ENCODE measurements around the gene ACSM3. TPM values are rescaled to one million over a fixed set of nuclear protein-coding genes. Genes with fewer than 3 reads are reported as not detected.

ACSM3 gene
- polyA plus RNA-seq, 2 of the 4 experiments (the other 2 are of a cell fraction), result 2.9 to 15.7 TPM

DNA sequence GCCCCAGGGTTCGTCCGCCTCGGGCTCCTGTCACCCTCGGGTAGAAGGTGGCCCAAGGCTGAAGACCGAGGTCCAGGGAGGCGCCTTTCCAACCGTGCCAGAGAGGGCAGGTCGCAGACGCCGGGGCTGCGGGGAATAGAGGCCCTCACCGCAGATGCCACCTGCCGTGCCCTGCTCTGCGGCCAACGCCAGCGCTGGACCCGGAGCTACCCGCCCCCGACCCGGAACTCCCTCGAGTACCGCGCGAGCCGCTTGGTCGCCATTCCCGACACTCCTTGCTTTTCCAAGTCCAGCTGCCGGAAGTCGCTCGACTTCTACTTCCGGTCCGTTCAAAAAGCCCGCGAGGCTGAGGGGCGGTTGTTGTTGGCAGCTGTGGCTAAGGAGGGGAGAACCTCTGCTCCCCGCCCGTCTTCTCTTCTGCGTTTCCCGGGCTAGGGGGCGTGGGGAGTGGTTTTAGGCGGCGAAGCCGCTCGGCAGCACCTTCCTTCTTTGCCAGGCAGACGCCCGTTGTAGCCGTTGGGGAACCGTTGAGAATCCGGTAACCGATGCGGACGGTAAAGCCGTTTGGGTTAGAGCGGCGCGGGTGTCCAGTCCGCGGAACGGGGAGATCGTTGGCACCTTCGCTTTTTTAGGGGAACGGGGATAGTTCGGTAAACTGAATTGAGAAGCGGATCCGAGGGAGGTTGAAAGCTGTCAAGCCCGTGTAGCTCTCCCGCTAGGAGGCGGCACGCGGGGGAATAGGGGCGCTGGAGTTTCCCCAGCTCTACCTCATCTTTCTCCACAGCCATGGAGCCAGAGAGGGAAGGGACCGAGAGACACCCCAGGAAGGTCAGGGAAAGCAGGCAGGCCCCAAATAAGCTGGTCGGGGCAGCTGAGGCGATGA lies 42.6 kb downstream of the ACSM3 start, which contains the start of the genes ERI2 and REXO5:
Gene ERI2, minus strand, starts transcription at position 305 of the 883 bp plus-strand sequence. Its CDS starts 42 bp downstream, at position 263.
Gene REXO5, plus strand, starts transcription at position 360 of the 883 bp plus-strand sequence. Its CDS starts 427 bp downstream, at position 787.
- CTCF ChIA-PET, result interaction anchor here (0.5 to 2.3 kb wide), 25 partner anchors 10 to 496 kb away, joined by 3 to 12 read pairs (median 4); no protein-coding TSS in a partner anchor
- Histone ChIP-seq H3K27ac (peak within 1 kb of the TSS; percentile 84 to 94), H3K4me2 (peak within 1 kb of the TSS; percentile 84), H3K4me3 (peak within 1 kb of the TSS; percentile 75), H3K4me1 (peaks cover 7% of the 10 kb centered on the region; the same call in 1 of the 3 replicates), H3K9me3 (no peaks in the 10 kb centered on the region)
- POLR2A ChIA-PET, result interaction anchor here (0.5 to 1.6 kb wide), 10 partner anchors 43 to 1524 kb away, joined by 3 to 8 read pairs (median 4); partner anchors contain the start of genes ACSM3, DCUN1D3 and LYRM1
- 2% methylated on average over 66 of the region's 74 CpGs for WGBS (ENCODE audit: missing lambda C conversion rate)
- DNase-seq (ENCODE audit: low read depth in 1 of 2, low spot score in 1 of 2) (peak; percentile 89 to 96), ATAC-seq (peak; percentile 96 to 97), FAIRE-seq (no peak)
- TF ChIP-seq MAZ (IDR thresholded peaks at IDR 0.05; ENCODE audit: borderline replicate concordance, low read depth, low read length) (no peak), ZFP36 (IDR thresholded peaks at IDR 0.05; ENCODE audit: borderline replicate concordance, partially characterized antibody) (no peak), TFCP2L1 (CRISPR knock-in tag; IDR thresholded peaks at IDR 0.05) (no peak), HEYL (CRISPR knock-in tag; IDR thresholded peaks at IDR 0.05) (no peak), EP300 (IDR thresholded peaks at IDR 0.05) (no peak), TP53 (CRISPR knock-in tag; IDR thresholded peaks at IDR 0.05) (no peak), NR3C1 (IDR thresholded peaks at IDR 0.05) (no peak), JUN (IDR thresholded peaks at IDR 0.05) (peak; percentile 52 to 90; a peak in 4 of 5 replicates), HOXB13 (CRISPR knock-in tag; IDR thresholded peaks at IDR 0.05; ENCODE audit: low read depth) (no peak), SREBF2 (IDR thresholded peaks at IDR 0.05) (no peak), MYC (IDR thresholded peaks at IDR 0.05; ENCODE audit: borderline replicate concordance, low read length) (no peak), ZNF302 (CRISPR knock-in tag; IDR thresholded peaks at IDR 0.05) (no peak), NFE2L2 (conservative IDR thresholded peaks at IDR 0.05; ENCODE audit: low read length) (no peak), RCOR1 (IDR thresholded peaks at IDR 0.05; ENCODE audit: low read depth, low read length) (no peak), EHF (CRISPR knock-in tag; IDR thresholded peaks at IDR 0.05) (no peak), KDM1A (IDR thresholded peaks at IDR 0.05; ENCODE audit: low read depth) (no peak; the same call in 1 of the 2 replicates), CHD4 (IDR thresholded peaks at IDR 0.05; ENCODE audit: borderline replicate concordance) (no peak), HDAC2 (IDR thresholded peaks at IDR 0.05) (no peak), POLR2AphosphoS2 (conservative IDR thresholded peaks at IDR 0.05; ENCODE audit: low read length) (no peak), FOSL2 (IDR thresholded peaks at IDR 0.05) (no peak), FOSL2 (CRISPR knock-in tag; IDR thresholded peaks at IDR 0.05) (no peak), EHMT2 (IDR thresholded peaks at IDR 0.05; ENCODE audit: low read depth) (no peak), ESRRA (IDR thresholded peaks at IDR 0.05; ENCODE audit: borderline replicate concordance, low read length) (no peak), MAFK (IDR thresholded peaks at IDR 0.05; ENCODE audit: partially characterized antibody) (no peak), CHD2 (IDR thresholded peaks at IDR 0.05; ENCODE audit: low read length, partially characterized antibody) (no peak), GATA3 (IDR thresholded peaks at IDR 0.05; ENCODE audit: borderline replicate concordance) (peak; percentile 38; the same call in 1 of the 2 replicates), FOXS1 (CRISPR knock-in tag; IDR thresholded peaks at IDR 0.05) (no peak), JUNB (IDR thresholded peaks at IDR 0.05) (no peak)
- TF ChIP-seq, protein P1, sequence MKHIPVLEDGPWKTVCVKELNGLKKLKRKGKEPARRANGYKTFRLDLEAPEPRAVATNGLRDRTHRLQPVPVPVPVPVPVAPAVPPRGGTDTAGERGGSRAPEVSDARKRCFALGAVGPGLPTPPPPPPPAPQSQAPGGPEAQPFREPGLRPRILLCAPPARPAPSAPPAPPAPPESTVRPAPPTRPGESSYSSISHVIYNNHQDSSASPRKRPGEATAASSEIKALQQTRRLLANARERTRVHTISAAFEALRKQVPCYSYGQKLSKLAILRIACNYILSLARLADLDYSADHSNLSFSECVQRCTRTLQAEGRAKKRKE (CRISPR knock-in tag; IDR thresholded peaks at IDR 0.05; ENCODE audit: low read depth), result peak; percentile 34; the same call in 1 of the 2 replicates
- TF ChIP-seq, protein P2, sequence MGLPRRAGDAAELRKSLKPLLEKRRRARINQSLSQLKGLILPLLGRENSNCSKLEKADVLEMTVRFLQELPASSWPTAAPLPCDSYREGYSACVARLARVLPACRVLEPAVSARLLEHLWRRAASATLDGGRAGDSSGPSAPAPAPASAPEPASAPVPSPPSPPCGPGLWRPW (IDR thresholded peaks at IDR 0.05), result no peak
- TF ChIP-seq, protein P3, sequence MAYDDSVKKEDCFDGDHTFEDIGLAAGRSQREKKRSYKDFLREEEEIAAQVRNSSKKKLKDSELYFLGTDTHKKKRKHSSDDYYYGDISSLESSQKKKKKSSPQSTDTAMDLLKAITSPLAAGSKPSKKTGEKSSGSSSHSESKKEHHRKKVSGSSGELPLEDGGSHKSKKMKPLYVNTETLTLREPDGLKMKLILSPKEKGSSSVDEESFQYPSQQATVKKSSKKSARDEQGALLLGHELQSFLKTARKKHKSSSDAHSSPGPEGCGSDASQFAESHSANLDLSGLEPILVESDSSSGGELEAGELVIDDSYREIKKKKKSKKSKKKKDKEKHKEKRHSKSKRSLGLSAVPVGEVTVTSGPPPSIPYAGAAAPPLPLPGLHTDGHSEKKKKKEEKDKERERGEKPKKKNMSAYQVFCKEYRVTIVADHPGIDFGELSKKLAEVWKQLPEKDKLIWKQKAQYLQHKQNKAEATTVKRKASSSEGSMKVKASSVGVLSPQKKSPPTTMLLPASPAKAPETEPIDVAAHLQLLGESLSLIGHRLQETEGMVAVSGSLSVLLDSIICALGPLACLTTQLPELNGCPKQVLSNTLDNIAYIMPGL (CRISPR knock-in tag; IDR thresholded peaks at IDR 0.05; ENCODE audit: borderline replicate concordance), result no peak
- TF ChIP-seq, protein P4, sequence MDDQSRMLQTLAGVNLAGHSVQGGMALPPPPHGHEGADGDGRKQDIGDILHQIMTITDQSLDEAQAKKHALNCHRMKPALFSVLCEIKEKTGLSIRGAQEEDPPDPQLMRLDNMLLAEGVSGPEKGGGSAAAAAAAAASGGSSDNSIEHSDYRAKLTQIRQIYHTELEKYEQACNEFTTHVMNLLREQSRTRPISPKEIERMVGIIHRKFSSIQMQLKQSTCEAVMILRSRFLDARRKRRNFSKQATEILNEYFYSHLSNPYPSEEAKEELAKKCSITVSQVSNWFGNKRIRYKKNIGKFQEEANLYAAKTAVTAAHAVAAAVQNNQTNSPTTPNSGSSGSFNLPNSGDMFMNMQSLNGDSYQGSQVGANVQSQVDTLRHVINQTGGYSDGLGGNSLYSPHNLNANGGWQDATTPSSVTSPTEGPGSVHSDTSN (IDR thresholded peaks at IDR 0.05), result peak; percentile 76; the same call in 1 of the 2 replicates
- TF ChIP-seq, protein P5, sequence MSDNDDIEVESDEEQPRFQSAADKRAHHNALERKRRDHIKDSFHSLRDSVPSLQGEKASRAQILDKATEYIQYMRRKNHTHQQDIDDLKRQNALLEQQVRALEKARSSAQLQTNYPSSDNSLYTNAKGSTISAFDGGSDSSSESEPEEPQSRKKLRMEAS (IDR thresholded peaks at IDR 0.05), result peak; percentile 91
- TF ChIP-seq, protein P6, sequence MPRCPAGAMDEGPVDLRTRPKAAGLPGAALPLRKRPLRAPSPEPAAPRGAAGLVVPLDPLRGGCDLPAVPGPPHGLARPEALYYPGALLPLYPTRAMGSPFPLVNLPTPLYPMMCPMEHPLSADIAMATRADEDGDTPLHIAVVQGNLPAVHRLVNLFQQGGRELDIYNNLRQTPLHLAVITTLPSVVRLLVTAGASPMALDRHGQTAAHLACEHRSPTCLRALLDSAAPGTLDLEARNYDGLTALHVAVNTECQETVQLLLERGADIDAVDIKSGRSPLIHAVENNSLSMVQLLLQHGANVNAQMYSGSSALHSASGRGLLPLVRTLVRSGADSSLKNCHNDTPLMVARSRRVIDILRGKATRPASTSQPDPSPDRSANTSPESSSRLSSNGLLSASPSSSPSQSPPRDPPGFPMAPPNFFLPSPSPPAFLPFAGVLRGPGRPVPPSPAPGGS (IDR thresholded peaks at IDR 0.05), result peak; percentile 75
- TF ChIP-seq, protein P7, sequence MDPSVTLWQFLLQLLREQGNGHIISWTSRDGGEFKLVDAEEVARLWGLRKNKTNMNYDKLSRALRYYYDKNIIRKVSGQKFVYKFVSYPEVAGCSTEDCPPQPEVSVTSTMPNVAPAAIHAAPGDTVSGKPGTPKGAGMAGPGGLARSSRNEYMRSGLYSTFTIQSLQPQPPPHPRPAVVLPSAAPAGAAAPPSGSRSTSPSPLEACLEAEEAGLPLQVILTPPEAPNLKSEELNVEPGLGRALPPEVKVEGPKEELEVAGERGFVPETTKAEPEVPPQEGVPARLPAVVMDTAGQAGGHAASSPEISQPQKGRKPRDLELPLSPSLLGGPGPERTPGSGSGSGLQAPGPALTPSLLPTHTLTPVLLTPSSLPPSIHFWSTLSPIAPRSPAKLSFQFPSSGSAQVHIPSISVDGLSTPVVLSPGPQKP (IDR thresholded peaks at IDR 0.05; ENCODE audit: low read depth, low read length), result no peak

Data from A549 (cell line).